ENCODE results near the gene TCIRG1. TPM values are rescaled to one million over a fixed set of nuclear protein-coding genes. Genes with fewer than 3 reads are reported as not detected.

The TCIRG1 gene
- total RNA-seq, 4 donors from 2014 or later, result 84.4 to 251 (median 142) TPM

DNA sequence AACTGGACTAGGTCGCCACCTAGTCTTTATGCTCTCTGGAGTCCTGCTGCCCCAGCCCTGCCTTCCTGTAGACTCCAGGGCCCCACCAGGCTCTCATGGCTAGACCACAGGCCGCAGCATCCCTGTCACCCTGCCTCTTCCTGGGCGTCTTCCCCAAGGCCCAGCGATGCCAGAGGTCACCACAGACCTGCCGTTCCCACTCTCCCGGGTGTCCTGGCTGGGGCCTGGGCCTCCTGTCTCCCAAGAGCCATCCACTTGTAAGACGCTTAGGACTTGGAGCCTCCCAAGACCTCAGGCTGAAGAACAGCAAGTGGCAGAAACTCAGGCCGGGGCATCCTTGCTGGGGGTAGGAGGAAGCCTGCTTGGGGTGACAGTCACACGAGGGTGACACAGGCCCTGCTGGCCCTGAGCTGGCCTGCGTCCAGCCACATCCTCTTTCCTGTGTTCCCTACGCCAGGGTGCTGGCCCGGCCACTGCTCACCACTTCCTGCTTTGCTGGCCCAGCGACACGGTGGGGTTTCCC is 2.0 kb upstream of the TCIRG1 start:
- DNase-seq (ENCODE audit: low spot score), result no peak
- TF ChIP-seq, protein P1, sequence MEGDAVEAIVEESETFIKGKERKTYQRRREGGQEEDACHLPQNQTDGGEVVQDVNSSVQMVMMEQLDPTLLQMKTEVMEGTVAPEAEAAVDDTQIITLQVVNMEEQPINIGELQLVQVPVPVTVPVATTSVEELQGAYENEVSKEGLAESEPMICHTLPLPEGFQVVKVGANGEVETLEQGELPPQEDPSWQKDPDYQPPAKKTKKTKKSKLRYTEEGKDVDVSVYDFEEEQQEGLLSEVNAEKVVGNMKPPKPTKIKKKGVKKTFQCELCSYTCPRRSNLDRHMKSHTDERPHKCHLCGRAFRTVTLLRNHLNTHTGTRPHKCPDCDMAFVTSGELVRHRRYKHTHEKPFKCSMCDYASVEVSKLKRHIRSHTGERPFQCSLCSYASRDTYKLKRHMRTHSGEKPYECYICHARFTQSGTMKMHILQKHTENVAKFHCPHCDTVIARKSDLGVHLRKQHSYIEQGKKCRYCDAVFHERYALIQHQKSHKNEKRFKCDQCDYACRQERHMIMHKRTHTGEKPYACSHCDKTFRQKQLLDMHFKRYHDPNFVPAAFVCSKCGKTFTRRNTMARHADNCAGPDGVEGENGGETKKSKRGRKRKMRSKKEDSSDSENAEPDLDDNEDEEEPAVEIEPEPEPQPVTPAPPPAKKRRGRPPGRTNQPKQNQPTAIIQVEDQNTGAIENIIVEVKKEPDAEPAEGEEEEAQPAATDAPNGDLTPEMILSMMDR (IDR thresholded peaks at IDR 0.05), result no peak
- ATAC-seq (ENCODE audit: low FRiP score), result no peak

DNA sequence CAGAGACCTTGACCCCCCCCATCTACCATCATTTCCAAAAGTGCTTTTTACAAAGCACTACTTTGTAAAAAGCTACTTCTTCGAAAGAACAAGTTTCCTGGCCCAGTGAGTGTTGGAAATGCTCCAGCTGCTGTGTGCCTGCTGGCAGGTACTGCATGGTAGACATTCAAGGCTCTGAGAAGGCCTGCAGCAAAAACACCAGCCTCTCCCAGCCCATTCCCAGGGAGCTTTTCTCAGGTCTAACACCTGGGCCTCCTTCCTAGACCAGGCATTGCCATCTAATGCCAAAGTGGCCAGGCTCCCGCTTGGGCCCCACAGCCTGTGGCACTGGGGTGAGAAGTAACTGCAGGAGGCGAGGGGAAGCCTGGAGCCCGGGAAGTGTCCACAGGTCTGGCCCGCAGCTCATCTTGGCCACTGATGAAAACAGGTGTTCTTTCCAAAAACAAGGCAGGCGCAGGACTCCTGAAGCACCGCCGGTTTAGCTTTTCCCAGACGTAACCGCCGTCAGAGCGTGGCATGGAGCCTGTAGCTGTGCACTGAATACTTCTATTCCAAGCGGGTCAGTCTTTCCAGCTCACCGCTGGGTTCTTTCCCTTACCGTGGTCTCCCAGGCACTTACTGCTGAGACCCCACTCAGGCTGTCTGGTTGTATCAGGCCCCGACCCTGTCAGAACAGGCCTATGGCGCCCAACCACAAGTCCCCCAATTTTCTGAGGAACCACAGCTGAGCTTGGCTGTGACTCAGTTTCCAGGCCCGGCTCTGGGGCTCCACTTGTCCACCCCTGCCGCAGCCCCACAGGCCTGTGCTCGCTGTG is 1.2 kb upstream of the TCIRG1 start:
- ATAC-seq (ENCODE audit: low FRiP score) (no peak), DNase-seq (ENCODE audit: low spot score) (no peak)
- TF ChIP-seq, protein P1 (IDR thresholded peaks at IDR 0.05), result no peak

DNA sequence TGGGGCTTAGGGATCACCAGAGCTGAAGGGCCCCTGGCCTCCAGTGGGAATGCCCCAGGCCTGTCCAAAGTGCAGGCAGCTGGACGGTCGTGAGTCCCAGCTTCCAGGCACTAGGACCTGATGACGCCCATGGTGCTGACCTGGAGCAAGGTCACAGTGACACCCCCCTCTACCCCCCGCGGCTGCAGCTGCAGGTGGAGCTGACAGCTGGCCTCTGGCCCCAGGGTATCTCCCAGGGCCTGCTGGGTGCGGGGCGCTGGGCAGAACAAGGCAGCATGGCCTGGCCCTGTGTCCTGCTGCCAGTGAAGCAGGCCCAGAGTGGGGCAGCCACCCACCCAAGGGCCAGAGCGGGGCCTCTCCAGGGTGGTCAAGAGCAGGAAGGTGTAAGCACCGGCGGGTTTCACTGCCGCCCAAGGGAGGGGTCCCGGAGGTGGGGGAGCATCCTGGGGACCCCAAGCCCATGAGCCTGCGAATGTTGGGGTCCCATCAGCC is 553 bp upstream of the TCIRG1 start:
- TF ChIP-seq, protein P1 (IDR thresholded peaks at IDR 0.05), result no peak
- DNase-seq (ENCODE audit: low spot score), result no peak
- ATAC-seq (ENCODE audit: low FRiP score), result no peak

DNA sequence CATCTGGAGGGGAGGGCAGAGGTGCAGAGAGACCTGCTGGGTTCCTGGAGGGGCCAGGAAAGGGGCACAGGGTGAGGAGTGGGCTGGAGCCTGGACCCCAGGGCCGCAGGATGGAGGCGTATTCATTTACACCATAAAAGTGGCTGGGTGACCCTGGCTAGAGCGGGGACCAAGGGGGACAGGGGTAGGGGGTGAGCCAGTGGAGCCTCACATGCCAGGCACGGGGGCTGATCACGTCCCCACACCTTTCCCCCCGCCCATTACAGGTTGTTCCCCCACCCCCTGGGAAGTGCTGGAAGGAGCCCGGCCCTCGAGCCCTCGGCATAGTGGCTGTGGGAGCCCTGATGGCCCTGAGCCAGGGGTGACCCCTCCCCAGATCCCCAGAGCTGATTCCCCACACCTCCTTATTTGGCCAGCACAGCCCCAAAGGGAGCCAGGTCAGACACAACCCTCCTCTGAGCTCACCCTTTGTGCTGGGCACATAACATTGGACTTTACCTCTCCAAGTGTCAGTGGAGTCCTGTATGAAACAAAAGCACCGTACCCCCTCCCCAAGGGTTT is 781 bp downstream of the TCIRG1 start:
- TF ChIP-seq, protein P1 (IDR thresholded peaks at IDR 0.05), result no peak
- DNase-seq (ENCODE audit: low spot score) (no peak), ATAC-seq (ENCODE audit: low FRiP score) (no peak)

GRCh38 chr11:68040101-68040956 is 1.5 kb downstream of the TCIRG1 start:
- TF ChIP-seq, protein P1 (IDR thresholded peaks at IDR 0.05), result no peak
- peak; percentile 31 for ATAC-seq (ENCODE audit: low FRiP score)
- no peak for DNase-seq (ENCODE audit: low spot score)

DNA sequence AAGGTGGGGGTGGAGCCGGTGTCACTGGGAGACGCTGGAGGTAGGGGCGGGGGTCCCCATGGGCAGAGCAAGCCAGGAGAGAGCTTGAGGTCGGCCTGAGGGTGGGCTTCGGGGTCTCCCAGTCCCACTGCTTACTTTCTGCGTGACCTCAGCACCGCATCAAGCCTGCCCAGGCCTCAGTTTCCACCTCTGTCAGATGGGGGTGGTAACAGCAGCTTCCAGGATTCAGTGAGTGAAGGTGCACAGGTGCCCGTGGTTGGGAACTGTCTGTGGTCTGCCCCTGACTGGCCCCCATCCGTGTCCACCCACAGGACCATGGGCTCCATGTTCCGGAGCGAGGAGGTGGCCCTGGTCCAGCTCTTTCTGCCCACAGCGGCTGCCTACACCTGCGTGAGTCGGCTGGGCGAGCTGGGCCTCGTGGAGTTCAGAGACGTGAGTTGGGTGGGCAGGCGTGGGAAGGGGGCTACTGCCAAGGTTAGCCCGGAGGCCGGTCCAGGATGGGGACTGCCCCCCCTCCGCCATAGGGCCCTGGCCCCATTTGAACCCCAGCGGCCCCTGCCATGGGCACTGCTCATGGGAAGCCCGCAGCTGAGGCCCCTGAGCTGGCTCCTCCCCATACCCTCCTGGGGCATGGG is 2.2 kb downstream of the TCIRG1 start:
- no peak for ATAC-seq (ENCODE audit: low FRiP score)
- no peak for DNase-seq (ENCODE audit: low spot score)
- TF ChIP-seq, protein P1 (IDR thresholded peaks at IDR 0.05), result no peak

Data from omental fat pad (tissue), 4 donors.